Stimulated activated CD8-positive, alpha-beta memory T cell treated with anti-CD3 and anti-CD28 coated beads, Interleukin-15, amount 100 ng/mL, for 4 hours (primary cell): ENCODE measurements around the gene SERTAD4.

Experiments used
- DNase-seq, 2 donors: peaks; one replicate each; pipeline ENCODE4 v3.0.0-alpha.2; 2020; ENCODE audit warnings: low read depth in 2 of 2

The SERTAD4 gene

GRCh38 chr1:210233216-210233494, 559 bp downstream of the SERTAD4 start:
- no peak for DNase-seq

- DNase-seq, result no peak
Measured at GRCh38 chr1:210233495-210234328, 1.1 kb downstream of the SERTAD4 start.

DNA sequence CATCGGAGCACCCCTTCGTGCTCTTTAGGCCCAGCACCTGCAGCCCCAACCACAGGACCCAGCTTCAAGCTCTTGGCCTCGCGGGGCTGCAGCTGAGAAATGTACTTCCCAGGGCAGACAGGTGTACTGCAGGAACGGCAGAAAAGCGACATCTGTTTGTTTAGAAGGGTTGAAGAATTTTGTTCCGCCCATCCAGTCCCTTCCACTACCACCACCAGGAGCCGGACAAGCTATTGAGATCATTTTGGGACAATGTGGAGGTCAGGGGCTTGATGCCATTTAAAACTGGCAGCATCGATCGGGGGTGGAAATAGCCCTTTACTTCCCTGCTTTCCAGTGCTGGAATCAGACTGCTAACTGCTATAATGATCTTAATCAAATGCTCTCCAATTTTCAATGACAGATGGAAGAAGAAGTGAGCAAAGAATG, 1.7 kb downstream of the SERTAD4 start:
- no peak for DNase-seq

GRCh38 chr1:210235363-210236053, 2.9 kb downstream of the SERTAD4 start:
- DNase-seq, result no peak

DNA sequence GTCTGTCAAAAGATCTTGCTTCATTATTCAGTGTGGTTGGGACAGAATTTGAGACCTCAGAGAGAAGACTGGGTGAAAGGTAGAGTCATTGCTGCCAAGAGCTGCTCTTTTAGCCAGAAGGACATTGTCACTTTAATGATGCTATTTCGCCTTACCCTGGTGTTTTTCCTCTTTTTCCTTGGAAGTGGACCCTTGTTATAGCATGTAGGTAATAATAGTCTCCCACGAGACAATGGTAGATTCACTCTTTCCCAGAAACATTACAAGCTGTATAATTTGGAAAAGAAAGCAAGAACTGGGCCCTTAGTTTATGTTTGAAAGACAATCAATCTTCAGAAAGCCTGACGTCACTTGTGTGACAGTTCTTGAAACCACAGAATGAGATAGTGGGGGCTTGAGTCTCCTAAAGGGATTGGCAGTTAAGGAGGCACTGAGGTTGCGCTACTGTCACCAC, 3.8 kb downstream of the SERTAD4 start:
- DNase-seq, result no peak

- DNase-seq, result no peak
Measured at GRCh38 chr1:210236840-210237409, 4.3 kb downstream of the SERTAD4 start.

DNA sequence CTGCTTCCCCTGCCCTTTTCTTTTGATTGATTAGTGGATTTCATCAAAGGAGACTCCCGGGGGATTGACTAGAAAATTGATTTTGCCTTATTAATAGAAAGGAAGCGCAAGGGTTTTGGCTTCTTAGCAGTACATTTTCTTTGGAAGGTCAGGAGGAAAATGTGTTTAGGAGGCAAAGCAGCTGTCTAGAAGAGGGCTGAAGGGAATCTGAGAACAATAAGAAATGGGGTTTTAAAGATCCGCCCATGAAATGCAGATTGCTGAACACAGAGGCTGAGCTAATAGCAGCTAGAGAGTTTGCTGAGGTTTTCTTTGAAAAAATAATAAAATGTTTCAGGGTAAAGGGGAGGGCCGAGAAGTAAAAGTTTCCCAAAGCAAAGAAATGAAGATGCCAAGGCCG, 4.9 kb downstream of the SERTAD4 start:
- DNase-seq, result no peak

DNA sequence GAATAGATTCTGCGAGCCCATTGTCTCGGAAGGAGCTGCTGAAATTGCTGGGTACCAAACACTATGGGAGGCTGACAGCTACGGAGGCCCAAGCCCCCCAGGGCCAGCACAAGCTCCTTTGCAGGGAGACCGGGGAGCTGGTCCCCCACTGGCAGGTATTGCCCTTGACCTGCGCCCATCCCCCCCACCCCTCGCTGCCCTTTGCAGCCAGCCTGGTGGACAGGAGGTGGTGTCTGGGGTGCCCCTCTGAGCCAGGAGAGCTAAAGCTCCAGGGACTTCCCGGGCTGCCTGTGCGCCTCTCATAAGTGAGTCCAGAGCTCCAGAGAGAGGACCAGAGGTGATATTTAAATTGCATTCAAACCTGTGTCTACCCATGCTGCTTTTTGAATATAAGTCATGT, 5.4 kb downstream of the SERTAD4 start:
- no peak for DNase-seq

DNA sequence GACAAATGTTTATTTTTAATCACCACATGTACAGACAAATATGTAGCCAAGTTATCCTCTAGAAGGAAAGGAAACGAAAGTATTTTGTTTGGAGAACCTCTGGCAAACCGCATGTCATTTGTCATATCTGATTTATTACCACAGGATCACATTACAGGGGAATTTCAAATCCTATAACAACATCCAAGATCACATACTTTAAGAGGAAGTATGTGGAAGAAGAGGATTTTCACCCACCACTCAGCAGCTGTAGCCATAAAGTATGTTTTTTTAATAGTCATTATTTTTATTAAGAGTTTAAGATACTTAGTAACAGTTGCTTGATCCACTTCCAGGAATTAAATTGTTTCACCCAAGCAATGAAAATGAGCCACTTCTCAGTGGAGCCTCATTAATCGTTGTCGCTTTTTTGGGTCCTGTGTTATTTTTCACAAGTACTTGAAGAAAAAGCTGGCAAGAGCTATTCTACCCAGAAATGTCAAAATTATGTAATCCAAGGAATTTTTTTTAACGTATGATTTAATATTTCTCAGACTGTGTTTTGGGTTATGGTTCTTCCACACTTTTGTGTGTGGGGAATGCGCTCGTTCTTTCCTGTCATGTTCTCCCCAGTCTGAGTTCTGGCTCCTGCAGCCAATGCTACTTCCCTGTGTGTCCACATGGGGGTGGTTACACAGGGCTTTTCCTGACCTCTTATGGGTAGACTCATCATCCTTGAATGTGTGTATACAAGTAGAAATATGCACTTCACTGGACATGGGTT, 6.9 kb downstream of the SERTAD4 start:
- DNase-seq, result no peak

DNA sequence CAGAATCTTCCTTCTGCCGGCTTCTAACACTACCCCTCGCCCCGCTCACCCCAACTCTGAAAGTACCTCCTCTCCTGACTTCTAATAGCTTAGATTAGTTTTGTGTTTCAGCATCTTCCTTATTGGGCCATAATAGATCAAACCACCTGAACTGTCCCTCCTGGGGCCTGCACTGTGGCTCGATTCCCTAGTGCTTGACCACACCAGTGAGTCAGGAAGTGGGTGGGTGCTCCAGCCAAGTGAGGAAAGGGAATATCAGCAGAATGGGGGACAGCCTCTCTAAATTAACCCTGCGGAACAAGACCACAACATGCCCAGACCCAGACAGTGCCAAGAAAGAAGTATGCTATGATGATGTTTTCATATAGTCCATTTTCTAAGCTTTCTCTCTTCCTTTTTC, 8.5 kb downstream of the SERTAD4 start:
- no peak for DNase-seq

DNA sequence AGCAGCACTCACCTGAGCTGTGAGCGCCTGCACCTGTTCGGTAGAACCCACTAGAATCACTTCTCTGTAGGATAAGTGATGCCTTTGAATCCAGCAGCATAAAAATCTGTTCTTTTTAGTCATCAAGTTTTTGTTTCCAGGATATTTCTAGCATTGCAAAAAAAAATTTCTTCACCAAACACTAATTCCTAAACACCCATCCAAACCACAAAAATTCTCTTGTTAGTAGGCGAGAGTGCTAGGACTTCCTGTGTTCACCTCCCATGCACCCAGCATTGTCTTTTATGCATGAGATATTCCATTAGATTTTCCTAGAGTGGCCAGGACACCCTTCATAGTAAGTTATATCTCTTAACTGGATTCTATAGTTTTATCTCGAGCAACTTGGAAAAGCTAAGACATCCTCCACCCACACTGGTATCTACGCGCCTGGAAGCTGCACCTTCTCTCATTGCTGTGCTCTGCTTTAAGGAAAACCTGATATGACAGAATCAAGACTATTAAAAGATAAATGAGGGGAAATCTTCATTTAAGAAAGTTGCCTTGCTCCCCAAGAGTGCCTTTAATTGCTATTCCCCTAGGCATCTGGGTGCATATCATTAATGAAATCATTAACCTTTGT, 12.3 kb downstream of the SERTAD4 start:
- DNase-seq, result no peak

- DNase-seq, result no peak
Measured at GRCh38 chr1:210246447-210246846, 13.9 kb downstream of the SERTAD4 start.

DNA sequence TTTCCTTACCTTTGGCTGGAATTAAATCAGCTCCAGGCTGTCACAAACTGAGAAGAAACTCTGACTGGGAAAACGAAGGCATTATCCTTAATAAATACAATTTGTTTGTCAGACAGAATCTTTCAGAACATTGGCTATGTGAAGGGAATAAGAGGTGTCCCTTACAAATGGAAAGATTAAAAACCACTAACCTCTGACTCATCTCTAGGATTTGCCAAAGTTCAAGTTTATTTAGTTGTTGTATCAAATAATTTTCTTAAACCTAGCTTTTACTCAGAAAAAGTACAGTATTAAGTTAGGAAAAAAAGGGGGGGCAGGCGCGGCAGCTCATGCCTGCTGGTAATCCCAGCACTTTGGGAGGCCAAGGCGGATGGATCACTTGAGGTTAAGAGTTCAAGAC, 15.7 kb downstream of the SERTAD4 start:
- DNase-seq, result no peak

DNA sequence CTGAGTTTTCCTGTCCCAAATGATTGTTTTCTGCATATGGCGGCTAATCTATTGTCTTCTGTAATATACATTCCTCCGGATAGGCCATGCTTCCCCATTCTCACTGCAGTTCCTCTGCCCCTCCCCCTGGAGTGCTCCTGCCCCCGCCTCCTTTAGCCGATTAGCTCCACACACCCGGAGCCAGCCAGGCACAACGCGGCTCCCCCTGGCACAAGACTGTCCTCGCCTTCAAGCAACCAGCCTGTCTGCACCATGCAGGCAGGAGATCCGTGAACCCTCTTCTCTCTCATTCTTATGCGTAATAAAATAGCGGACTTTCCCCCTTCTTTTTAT, 18.0 kb downstream of the SERTAD4 start:
- DNase-seq, result no peak

DNA sequence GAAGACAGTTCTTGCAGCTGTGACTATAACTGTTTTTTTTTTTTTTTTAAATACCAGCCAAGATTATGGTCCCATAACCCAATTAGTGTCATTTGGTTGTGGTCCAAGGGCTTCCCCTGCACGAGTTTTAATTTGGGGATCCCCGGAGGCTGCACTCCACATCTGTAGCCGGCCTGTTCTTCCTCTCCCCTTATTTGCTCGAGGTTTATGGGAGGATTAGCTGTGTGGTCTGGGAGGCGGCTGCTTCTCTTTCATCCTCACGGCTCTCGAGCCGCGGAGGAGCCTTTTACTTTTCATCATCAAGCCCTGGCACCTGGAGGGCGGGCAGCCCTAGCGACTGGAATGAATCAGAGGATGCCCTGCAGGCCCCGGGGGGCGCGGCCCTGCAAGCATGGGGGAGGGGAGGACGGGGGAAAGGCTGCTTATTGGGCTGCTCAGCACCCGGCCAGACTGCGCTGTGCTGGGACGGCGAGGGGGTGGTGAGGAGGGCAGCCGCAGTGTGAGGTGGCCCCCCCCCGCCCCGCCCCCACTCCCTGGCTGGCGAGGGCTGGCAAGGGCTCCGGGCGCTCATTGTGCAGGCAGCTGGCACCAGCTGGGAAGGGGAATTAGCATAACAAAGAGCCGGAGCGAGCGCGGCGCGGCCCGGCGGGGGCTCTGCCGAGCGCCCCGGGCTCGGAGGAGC, 18.5 kb downstream of the SERTAD4 start:
- DNase-seq, result no peak

GRCh38 chr1:210251680-210252490, 19.3 kb downstream of the SERTAD4 start:
- DNase-seq, result no peak

- DNase-seq, result no peak
Measured at GRCh38 chr1:210252621-210253051, 20.0 kb downstream of the SERTAD4 start.

DNA sequence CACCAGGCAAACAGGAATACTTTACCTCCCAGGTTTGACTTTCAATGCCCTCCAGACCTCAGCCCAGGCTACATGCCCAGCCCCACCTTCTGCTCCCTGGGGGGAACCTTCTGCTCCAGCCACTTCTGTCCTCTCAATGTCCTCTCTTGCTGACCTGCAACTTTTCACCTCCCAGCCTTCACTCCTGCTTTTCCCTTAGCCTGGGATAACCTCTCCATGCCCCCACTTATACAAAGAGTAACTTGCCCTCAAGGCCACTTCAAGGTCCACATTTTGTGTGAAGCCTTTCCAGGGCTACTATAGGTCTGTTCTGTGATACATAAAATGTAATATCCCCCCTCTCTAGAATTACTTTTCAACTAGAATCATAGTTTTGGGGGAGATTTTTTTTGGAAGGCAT, 21.7 kb downstream of the SERTAD4 start:
- DNase-seq, result no peak

- no peak for DNase-seq
Measured at GRCh38 chr1:210257698-210258529, 25.3 kb downstream of the SERTAD4 start.

- no peak for DNase-seq
Measured at GRCh38 chr1:210259561-210259960, 27.0 kb downstream of the SERTAD4 start.
